Activated CD4-positive, alpha-beta T cell treated with anti-CD3 and anti-CD28 coated beads, Interleukin-10, Interleukin-2, amounts not matched to agents 100 ng/mL and 50 ng/mL, durations not matched to agents 16 hours and 8 hours (primary cell): ENCODE measurements around the gene RLBP1.

Experiments used
- DNase-seq: peaks from one replicate; pipeline ENCODE4 v3.0.0-alpha.2; 2020

RLBP1 gene

DNA sequence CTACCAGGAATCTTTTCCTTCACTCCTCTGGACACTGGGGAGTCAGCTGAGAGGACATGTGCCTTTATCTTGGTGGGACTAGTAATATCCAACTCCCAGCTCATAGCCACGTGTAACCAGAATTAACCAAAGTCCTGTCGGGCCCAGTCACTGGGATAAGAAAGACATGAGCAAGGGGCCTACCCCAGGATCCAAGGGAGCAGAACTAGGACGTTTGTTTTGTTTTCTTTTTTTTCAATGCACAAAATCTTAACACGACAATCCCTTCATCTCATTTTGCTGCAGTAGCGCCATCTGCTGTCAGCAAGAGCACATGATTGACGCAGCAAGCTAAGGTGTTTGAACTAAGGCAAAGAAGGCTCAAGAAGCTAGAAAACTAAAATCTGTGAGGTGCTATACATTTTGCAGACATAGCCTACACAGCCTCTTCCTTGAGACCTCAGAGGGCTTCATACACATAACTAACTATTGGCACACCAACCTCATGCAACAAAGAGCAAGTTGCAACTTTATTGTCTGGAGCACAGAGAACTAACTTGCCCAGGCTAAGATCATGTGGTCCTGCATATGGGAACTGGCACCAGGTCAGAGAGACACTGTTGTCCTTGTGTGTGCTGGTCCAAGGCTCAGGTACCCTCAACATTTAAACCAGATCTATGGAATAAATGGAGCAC lies 43.6 kb downstream of the RLBP1 start:
- peak; percentile 79 for DNase-seq

GRCh38 chr15:89177116-89177515 lies 44.3 kb downstream of the RLBP1 start:
- DNase-seq = no peak

- no peak for DNase-seq
Observed at GRCh38 chr15:89175617-89176191, 45.7 kb downstream of the RLBP1 start.

DNA sequence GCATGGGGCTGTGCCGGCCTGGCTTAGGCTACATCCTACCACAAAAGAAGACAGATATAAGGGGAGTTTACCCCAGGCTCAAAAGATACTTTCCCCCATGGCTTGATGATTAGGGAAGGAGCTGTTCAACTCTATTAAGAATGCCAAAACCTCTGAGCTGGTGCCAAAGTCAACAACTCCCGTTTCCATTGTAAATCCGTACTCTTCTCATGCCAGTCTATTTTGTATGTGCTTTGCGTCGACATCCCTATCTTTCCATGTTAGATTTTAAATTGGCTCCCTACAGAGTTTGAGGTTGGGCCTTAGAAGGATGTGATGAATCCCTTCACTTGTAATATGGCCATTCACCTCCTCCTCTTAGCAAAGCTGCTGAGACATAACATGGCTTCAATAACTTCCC lies 46.9 kb downstream of the RLBP1 start:
- DNase-seq = no peak

DNA sequence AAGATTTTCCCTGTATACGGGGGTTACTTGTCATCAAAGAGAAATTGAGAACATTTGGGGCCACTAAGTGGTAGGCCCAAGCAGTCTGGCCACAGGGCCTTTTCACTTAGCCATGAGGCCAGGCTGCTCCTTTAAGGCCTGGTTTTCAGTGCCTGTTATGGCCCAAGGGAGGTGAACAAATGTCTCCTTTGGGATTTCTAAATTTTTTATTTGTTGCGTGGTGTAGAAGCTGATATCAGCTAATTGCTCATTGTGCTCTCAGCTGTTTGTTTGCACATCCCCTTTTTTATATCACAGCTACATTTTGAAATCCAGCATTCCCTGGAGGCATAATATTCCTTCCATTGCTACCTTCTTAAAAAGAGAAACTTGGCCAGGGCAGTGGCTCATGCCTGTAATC lies 48.5 kb downstream of the RLBP1 start:
- DNase-seq = no peak

- DNase-seq = peak; percentile 39
Observed at GRCh38 chr15:89171136-89172072, 50.0 kb downstream of the RLBP1 start.

- no peak for DNase-seq
Observed at GRCh38 chr15:89170364-89170763, 51.0 kb downstream of the RLBP1 start.

DNA sequence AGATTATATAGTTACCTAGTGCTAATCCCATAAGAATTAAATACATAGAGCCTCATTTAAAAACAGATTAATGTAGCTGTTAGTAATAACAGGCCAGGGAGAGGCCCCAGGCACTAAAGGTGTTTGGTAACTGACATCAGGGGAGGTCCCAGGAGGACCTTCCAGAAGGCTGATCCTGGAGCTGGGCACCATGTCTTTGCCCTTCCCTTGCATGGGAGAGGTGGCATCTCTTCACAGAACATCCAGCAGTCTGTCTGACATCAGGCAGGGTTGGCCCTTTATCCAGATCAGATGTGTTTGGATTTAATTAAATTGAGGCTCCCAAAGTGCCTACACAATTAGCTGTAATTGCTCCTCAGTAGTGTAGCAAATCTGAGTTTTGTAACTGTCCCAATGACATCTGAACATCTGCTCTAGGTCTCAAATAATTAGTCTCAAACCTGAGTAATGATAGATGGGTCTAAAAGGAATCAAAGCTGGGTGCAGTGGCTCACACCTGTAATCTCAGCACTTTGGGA lies 53.0 kb downstream of the RLBP1 start:
- DNase-seq = no peak

GRCh38 chr15:89167267-89168176 lies 53.9 kb downstream of the RLBP1 start:
- peak; percentile 84 for DNase-seq

- DNase-seq = no peak
Observed at GRCh38 chr15:89165677-89166076, 55.7 kb downstream of the RLBP1 start.

GRCh38 chr15:89164712-89165211 lies 56.6 kb downstream of the RLBP1 start:
- no peak for DNase-seq

- DNase-seq = no peak
Observed at GRCh38 chr15:89163271-89164055, 57.9 kb downstream of the RLBP1 start.

DNA sequence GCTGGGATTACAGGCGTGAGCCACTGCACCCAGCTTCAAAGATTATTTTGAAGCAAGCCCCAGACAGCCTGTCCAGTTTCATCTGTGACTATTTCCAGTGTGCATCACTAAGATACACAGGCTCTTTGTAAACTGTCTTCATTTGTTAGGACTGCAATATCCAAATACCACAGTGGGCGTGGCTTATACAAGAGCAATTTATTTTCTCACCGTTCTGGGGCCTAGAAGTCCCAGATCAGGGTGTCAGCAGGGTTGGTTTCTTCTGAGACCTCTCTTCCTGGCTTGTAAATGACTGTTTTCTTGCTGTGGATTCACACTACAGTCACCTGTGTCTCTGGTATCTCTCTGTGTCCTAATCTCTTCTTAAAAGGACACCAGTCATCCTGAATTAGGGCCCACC lies 59.7 kb downstream of the RLBP1 start:
- DNase-seq = no peak
